Posterior cingulate gyrus (tissue), 11 donors: ENCODE data around the gene TJP3.
A peak's percentile ranks its signal among the peaks of the same experiment; 100 is the strongest.

ENCODE experiments used
- DNase-seq, 10 donors: peaks; one replicate each; pipeline versions ENCODE4 v3.0.0 to v3.0.0-alpha.2; 2020 to 2021; ENCODE audit warnings: mixed read lengths in 3 of 10
- intact Hi-C: fragments of 100-400 bp; cut with DNase I; formaldehyde crosslinking; loops from one replicate; pipeline ENCODE4 v1.15.1; 2023

TJP3 gene

GRCh38 chr19:3670796-3671679 lies 37.1 kb upstream of the TJP3 start:
- intact Hi-C loops, result no loop called here
- no peak for DNase-seq

- intact Hi-C loops, result no loop called here
- no peak for DNase-seq
Measured at GRCh38 chr19:3671680-3672574, 36.3 kb upstream of the TJP3 start.

GRCh38 chr19:3672575-3672948 lies 35.6 kb upstream of the TJP3 start:
- DNase-seq, result no peak
- intact Hi-C loops, result no loop called here

GRCh38 chr19:3672993-3673392 lies 35.2 kb upstream of the TJP3 start:
- intact Hi-C loops, result no loop called here
- no peak for DNase-seq

GRCh38 chr19:3673506-3674439 lies 34.4 kb upstream of the TJP3 start:
- DNase-seq, result no peak
- intact Hi-C loops, result no loop called here

GRCh38 chr19:3674784-3675543 lies 33.2 kb upstream of the TJP3 start:
- no peak for DNase-seq
- intact Hi-C loops, result no loop called here

GRCh38 chr19:3678188-3678587 lies 30.0 kb upstream of the TJP3 start:
- intact Hi-C loops, result no loop called here
- DNase-seq, result no peak

GRCh38 chr19:3679138-3679537 lies 29.0 kb upstream of the TJP3 start:
- intact Hi-C loops, result no loop called here

GRCh38 chr19:3679581-3679980 lies 28.6 kb upstream of the TJP3 start:
- no peak for DNase-seq

More at GRCh38 chr19:3679138-3679537, 29.0 kb upstream of the TJP3 start:
- DNase-seq, result no peak

GRCh38 chr19:3680939-3681338 lies 27.2 kb upstream of the TJP3 start:
- no peak for DNase-seq

More at GRCh38 chr19:3679581-3679980, 28.6 kb upstream of the TJP3 start:
- intact Hi-C loops, result no loop called here

GRCh38 chr19:3682286-3682685 lies 25.9 kb upstream of the TJP3 start:
- intact Hi-C loops, result no loop called here
- no peak for DNase-seq

More at GRCh38 chr19:3680939-3681338, 27.2 kb upstream of the TJP3 start:
- intact Hi-C loops, result no loop called here

- intact Hi-C loops, result no loop called here
- no peak for DNase-seq
Measured at GRCh38 chr19:3682741-3683404, 25.3 kb upstream of the TJP3 start.

GRCh38 chr19:3683405-3684053 lies 24.7 kb upstream of the TJP3 start:
- DNase-seq, result peak in 1 of 10 donors; percentile 87
- intact Hi-C loops, result no loop called here

GRCh38 chr19:3684054-3684816 lies 23.9 kb upstream of the TJP3 start:
- intact Hi-C loops, result no loop called here
- DNase-seq, result peak in 3 of 10 donors; percentile 50 to 90 (median 60)

GRCh38 chr19:3684817-3685410 lies 23.3 kb upstream of the TJP3 start:
- intact Hi-C loops, result no loop called here
- no peak for DNase-seq

- intact Hi-C loops, result no loop called here
- DNase-seq, result no peak
Measured at GRCh38 chr19:3687393-3687773, 20.8 kb upstream of the TJP3 start.
